NCI-H82 treated with DMSO at 0.1 percent for 48 hours (cell line): ENCODE results near the gene GATAD2A.
"Not testable (repeated sequence)": the region's sequence is repeated elsewhere in the genome, so short reads cannot be mapped to it uniquely, and the experiment has no call there.

Experiments used
- DNase-seq: peaks from one replicate; lab custom pipeline; 2025; ENCODE audit not compliant: unreplicated experiment; lab: John Stamatoyannopoulos, UW

Gene GATAD2A

DNA sequence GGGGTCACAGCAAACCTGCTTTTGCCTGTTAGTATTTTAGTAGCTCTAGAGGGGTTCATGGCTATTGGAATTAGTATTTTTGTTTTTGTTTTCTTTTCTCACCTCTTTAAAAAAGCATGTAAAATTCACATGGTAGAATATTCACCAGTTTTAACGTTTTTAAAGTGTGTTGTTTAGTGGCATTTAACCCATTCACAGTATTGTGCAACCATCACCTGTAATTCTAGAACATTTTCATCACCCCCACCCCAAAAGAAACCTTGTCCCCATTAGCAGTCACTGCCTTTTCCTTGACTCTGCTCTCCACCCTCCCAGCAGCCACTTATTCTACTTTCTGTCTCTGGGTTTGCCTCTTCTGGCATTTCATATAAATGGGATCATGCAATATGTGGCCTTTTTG, 39.8 kb downstream of the GATAD2A start:
- DNase-seq: no peak

DNA sequence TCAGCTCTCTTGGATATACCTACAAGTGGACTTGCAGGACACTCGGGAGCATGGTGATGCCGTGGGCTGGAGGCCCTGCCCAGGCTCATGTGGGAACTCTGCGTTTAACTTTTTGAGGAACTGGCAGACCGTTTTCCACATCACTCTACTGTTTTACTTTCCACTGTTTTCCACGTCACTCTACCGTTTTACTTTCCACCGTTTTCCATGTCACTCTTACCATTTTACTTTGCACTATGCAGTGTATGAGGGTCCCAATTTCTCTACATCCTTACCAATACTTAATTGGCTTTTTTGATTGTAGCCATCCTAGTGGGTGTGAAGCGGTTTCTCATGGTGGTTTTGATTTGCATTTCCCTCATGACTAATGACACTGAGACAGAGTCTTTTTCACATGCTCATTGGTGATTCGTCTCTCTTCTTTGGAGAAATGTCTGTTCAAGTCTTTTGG, 40.5 kb downstream of the GATAD2A start:
- DNase-seq: no peak

DNA sequence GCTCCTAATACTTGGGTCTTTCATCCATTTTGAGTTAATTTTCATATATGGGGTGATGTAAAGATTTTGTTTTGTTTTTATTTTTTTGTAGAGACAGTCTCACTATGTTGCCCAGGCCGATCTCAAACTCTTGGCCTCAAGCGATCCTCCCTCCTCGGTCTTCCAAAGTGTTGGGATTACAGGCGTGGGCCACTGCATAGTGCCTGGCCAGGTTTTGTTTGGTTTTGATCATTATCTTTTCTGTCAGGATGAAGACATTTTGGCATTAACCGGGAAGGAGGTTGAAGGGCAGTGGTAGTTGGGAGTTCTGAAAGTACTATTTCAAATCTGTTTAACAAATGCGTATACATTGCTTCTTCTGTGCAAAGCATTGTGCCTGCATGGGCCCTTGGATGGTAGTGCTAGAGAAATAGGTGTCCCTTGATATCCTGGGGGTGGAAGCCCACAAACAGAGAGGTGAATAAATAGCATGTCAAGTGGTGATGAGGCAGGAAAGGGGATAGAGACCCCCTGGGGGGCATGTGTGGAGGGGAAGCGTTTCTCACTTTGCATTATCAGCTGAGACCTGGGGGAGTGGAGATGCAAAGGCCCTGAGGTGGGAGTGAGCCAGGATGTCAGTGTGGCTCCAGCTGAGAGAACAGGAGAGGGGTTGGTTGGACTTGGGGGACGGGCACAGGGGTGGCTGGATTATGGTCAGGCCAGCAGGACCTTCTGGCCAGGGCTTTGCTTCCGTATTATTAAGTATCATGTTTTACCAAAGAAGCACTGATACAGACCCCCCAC, 41.4 kb downstream of the GATAD2A start:
- DNase-seq: no peak

DNA sequence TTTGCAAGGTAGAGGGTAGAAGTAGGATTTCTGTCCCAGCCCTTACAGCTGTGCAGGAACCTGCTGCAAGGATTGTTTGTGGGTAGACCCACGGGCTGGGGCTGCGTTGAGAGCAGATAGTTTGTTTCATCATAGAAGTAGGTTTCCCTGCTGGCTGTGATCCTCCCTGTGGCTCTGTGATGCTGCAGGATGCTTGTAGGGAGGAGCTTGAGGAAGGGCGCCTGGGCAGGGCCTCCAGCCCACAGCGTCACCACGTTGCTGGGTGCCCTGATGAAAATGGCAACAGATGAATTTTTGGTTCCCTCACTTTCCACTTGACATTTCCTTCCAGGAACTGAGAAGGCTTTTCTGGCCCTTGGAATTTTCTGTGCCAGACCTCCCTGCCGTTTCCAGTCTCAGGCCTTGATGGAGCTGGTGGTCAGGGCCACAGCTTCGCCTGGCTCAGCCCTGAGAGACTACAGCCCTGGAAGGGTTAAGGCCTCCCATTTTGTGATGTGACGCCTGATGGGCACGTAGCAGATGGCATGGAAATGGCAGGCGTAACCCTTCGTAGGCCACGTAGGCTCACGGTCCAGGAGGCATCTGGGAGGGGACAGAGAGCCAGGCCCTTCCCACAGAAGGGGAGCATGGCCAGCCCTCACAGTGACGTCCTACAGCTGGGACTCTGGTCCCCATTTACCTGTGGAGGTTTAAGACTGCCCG, 42.2 kb downstream of the GATAD2A start:
- DNase-seq: no peak

DNA sequence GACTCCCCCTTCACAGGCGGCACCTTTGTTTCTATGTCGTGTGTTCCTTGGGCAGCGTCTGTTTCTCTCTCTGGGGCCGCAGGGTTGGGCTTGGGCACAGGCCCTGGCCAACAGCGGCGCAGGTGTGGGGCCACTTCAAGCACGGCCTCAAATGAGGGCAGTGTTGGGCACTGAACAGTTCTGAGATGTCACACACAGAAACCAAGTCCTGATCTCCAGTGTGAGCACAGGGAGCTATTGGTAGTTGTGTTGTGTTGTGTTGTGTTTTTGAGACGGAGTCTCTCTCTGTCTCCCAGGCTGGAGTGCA, 42.7 kb downstream of the GATAD2A start:
- DNase-seq: no peak

DNA sequence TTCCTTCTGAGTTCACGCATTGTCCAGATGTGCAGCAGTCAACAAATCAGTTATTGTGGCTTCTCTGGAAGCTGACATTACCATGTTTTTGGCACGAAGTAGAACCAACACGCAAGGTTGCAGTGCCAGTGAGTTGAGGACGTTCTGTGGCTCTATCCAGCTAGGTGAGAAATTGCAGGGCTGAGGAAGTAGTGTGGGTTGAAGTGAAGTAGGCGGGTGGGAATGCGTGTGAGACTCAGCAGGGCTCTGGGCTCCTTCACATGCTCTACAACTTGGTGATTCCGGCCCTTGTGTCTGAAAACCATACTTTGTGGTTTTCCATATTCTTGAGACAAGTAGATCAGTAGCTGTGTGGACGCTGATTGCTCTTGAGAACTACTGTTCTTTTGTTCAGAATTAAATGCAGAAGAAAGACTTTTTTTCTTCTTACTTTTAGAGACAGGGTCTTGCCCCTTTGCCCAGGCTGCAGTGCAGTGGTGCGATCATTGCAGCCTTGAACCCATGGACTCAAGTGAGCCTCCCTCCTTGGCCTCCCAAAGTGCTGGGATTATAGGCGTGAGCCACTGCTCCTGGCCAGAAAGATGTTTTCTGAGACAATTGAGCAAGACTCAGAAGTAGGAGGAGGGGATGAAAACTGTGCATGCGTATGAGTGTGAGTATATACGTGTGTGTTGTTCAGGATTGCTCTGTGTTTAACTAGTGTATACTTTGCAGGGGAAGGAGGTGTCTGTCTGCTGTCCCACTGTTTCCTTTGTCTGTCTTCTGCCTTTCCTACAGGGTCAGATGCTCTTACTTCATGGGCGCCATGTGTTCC, 46.2 kb downstream of the GATAD2A start:
- no peak for DNase-seq

DNA sequence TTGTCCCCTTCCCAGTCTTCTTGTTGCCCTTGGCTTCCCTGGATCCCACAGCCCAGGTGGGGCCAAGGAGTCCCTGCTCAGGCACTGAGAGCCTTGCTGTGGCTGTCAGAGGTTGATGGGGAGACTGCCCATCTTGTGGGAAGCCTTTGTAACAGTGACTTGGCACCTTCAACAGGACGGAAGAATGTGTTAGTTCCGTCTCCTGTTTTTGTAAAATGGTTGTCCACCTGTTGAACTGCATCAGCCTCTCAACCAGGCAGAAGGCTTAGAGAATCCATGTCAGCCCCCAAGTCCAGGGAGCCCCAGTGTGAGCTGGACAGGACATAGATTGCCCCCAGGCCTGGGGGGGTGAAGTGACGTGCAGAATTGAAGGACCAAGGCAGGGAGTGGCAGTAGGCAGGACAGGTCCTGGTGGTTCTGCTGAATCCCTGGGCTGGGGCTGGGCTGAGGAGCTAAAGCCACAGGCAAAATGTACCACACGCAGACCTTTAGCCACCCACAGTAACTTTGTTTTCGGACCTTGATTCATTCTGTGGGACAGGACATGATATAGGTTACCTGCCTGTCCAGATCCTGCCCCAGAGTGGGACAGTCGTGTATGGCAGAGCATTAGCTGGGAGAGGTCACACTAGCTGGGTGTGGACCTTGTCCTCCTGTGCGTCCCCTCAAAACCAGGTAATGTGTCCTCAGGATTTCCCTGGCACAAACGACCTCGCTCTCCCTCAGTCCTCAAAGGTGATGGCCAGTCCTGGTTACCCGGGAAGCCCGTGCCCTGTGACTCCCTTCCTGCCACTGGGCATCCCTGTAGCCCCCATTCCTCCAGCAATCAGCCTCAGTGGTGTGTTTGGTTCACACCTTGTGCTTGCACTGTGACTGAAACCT, 47.0 kb downstream of the GATAD2A start:
- DNase-seq: no peak

DNA sequence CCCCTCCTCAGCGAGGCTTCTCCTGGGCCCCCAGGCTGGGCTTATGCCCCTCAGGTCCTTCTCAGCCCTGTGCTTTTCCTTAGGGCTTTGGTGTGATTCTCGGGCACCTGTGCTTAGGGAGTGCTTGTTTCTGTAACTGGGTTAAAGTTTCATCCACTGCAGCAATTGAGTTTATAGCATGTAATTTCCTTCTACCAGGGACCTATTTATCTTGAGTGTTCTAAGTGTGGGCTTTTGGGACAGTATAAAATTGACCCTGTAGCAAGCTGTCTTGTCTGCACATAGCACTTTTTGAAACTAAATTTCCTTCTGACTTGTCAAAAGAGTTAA, 47.6 kb downstream of the GATAD2A start:
- no peak for DNase-seq

DNA sequence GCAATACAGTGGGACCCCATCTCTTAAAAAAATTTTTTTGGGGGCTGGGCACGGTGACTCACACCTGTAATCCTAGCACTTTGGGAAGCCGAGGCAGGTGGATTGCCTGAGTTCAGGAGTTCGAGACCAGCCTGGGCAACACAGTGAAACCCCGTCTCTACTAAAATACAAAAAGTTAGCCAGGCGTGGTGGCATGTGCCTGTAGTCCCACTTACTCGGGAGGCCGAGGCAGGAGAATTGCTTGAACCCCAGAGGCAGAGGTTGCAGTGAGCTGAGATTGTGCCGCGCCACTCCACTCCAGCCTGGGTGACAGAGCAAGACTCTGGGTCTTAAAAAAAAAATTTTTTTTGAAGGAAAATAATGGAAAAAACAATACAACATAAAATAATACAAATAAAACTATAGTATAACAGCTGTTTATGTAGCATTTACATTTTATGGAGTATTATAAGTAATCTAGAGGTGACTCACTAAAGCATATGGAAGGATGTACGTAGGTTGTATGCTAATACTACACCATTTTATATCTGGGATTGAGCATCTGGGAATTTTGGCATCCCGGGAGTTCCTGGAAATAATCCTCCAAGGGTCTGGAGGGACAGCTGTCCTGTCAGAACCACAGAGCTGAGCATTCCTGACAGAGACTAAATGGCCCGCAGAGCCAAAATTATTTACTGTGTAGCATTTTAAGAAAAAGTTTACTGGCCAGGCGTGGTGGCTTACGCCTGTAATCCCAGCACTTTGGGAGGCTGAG, 49.9 kb downstream of the GATAD2A start:
- not testable (repeated sequence) for DNase-seq

DNA sequence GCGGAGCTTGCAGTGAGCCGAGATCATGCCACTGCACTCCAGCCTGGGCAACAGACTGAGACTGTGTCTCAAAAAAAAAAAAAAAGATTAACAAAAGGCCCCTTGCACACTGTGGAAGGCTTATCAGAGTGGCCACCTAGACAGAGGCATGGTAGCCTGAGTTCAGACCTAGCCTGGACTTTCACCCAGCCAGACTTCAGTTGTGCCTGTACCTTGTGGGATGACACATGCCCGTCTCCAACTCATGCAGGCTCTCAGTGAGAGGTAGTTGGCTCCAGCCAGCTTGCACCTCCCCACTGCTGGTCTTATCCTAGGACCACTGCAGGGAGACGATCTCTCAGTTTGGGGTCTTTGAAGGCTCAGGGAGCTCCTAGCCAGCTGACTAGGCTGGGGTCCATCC, 52.2 kb downstream of the GATAD2A start:
- no peak for DNase-seq

DNA sequence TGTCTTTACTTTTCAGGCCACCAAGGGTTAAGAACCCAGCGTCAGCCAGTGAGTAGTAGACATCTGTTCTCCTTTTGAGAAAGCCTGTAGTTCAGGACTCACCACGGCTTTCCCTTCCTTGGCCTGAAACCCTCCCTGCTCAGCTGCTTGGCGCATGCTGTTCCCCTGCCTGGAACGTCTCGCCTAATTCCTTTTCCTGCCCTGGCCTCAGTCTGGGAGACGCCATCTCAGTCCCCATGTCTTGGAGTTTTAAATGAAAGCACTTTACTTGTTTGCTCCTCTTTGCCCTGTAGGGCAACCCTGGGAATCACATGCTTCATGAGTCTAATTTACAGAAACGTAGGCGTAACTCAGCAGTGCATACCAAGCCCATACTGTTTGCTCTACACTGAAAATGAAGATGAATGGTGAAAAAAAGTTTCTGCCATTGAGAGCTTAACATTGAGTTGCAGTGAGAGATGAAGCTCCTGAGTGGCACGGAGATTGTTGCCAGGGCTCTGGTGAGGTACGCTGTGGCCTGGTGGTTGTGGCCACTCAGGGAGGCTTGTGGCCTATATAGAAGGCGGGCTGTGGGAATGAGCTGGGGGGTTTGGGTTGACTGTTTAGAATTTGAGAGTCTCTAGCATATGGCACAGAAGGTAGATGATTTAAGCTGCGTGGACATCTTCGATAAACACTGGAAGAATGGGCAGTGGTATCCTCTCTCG, 52.8 kb downstream of the GATAD2A start:
- DNase-seq: peak; percentile 16

DNA sequence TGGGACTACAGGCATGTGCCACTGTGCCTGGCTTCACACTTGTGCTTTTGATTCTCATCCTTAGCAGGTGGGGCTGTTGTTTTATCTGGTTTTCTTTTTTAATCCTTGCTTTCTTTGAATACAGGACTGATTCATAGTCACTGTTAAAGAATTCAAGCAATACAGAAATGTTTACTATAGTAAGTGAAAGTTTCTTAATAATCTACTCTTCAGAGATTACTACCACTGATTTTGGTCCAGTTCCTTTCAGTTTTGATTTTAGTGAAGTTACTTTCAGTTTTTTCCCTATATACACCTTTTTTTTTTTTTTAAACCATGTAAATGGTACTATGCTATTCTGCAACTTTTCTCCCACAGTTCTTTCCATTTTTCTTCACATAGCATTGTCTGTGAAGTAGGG, 53.6 kb downstream of the GATAD2A start:
- DNase-seq: no peak

DNA sequence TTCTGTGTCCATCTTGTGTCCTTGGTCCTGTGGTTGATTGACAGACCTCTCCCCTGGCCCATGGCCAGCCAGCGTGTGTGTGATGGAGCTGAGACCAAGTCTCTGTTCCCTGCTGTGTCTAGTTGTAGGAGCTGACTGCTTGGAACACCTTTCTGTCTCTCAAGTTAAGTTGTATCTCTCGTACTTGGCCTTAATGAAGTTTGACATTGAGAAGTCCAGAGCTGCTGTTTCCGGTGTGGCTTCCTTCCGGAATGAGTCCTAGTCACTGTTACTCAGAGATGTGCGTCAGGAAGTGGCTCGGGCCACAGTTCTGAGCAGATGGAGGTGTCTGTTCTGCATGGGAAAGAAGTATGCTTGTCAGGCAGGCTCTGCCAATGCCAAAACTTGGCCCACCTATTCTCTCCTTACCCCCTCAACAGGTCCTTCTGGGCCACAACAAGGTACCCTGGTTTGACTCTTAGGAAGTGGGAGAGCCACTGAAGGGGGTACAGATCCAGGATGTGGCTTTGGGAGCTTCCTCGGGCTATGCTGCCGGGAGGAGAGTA, 54.3 kb downstream of the GATAD2A start:
- no peak for DNase-seq

DNA sequence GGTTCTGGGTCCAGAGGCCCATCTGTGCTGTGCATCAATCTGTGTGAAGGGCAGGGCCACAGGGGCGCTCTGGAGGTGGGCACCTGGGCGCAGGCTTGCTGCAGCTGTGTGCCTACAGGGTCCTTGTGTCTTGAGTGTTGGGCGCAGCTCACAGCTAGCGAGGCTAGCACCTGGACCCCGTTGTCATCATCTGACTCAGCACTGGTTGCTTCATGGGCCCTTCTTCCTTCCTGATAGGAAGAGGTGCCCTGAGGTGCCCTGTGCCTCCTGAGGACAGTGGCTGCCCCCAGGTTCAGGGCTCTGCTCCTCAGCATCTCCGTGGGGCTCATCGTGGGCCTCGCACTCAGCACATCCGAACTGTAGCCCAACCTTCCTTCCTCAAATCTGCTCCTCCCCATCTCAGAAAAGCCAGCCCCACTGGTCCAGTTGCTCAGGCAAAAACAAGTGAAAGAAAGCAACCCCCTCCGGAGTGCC, 54.8 kb downstream of the GATAD2A start:
- DNase-seq: no peak

DNA sequence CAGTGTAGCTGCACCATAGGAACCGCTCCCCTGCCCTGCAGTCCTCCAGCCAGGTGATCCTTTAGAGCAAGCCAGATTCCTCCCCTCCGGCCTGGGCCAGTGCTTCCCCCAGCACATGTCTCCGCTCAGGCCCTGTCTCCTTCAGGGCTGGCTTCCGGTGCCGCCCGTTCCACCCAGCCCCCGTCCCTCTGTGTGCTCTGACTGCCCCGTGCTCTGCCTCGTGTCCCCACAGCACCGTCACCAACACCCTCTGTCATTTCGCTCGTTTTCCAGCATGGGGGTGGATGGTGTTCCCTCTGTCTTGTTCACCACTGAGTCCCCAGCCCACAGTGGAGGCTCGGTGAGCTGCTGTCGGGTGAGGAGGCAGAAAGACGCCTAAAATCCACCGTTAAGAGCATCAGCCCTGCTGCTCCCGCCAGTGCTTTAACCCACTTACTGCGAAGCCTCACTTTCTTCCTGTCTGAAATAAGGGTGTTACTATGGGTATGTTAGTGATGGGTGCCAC, 55.3 kb downstream of the GATAD2A start:
- DNase-seq: no peak

DNA sequence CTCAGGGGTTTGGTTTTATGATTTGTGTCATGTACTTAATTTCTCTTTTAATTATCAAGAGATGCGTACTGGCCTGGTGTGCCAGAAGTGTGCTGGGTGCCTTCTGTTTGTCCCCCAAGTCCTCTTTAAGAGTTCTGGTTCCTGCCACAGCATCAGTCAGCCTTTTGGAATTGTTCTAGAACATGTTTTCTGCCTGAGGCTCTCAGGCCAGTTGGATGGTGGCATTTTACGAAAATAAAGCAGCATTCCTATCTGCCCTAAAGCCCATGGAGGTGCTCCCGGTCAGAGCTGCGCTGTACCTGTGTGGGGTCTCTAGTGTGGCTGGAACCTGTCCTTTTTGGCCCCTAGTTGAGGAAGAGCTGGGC, 55.8 kb downstream of the GATAD2A start:
- DNase-seq: no peak

DNA sequence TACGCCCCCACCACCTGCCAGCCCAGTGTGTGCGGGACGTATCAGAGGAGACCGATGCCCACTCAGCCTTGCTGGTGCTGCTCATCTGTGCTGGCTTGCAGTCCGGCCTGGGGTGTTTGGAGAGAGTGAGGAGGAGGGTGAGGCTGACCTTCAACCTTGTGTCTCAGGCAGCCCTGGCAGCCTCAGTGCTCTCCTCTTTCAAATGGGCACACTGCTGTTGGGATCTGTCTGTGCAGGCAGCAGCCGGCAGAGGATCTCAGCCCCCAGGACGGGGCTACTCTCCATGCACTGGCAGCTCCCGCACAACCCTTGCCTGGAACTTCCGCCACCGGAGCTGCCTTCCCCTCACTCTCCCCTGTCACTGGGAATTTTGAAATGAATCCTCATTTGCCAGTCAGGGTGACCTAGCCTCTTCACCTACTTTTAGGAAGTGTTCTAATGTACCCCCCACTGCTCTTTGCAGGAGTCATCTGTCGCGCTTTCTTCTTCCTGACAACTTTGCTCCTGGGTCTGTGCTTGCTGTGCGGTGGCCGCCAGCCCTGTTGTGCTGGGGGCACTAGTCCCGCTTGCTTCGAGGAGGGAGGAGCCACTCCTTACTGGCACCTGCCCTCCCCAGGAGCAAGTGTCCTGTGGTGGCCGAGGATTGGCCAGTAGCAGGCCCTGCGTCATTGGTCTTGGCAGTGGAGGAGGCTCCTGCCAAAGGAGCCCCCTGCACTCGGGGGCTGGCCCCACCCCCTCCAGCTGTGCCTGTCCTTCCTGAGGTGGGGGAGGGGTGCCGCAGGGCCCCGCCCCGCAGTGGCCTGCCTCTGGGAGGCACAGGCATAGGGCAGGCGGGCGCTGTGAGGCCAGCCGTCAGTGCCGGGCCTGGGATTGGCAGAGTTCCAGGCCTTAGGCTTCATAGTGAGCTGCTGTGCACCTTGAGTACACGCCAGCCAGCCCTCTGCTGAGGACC, 56.5 kb downstream of the GATAD2A start:
- DNase-seq: peak; percentile 90
